GM21367 (cell line): ENCODE data around the gene OPALIN.

ENCODE experiments used
- ATAC-seq: cut with Tn5 transposase; IDR thresholded peaks from one replicate; pipeline ENCODE4 v1.9.1; 2021; ENCODE audit not compliant: unreplicated experiment

Gene OPALIN

DNA sequence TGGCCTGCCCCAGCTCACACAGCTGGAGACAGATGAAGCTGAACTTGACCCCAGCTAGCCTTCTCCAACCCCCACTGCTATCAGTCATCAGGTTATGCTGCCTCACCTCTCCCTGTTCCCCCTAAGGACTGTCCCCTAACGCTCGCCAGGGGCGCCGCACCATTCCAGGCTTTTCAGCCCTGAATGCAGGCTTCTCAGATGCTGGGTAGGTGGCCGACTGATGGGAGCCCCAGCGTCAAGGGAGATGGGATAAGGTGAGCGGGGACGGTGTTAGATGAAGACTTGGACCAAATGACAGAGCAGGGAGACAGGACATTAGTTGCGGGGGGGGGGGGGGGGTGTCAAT lies 15.8 kb upstream of the OPALIN start:
- no peak for ATAC-seq

DNA sequence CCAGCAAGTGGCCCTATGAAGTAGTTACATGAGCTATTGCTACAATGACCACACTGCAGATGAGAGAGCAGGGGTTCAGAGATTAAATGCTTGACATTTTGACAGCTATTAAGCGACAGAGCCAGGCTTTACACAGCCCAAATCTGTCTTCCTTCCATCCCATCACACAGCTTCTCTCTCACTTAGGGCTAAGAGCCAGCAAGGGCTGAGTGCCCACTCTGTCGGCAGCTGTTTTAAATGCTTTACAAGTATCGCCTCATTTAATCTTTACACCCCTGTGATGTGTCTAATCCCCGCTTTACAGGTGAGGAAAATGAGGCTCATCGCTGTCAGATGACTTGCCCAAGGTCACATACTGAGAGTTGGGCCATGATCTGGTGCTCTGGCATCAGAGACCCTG lies 15.2 kb upstream of the OPALIN start:
- ATAC-seq, result no peak

DNA sequence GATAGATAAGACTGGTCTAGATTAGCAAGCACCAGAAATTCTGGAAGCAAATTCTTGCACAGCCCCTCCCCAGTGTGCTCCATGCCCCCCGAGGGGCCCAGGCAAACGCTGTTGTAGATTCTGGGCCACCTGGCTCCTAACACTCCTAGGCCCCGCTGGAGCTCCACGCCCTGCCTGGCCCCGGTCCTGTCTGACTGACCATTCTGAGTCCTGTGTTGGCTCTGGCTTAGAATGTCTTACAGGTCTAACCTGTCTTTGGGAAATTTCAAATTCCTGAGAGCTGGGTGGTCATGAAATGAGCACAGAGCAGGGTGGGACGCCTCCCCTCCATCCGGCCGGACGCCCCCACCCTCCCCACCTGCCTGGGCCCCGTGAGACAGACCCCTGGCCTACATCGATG lies 12.6 kb upstream of the OPALIN start:
- ATAC-seq, result no peak

DNA sequence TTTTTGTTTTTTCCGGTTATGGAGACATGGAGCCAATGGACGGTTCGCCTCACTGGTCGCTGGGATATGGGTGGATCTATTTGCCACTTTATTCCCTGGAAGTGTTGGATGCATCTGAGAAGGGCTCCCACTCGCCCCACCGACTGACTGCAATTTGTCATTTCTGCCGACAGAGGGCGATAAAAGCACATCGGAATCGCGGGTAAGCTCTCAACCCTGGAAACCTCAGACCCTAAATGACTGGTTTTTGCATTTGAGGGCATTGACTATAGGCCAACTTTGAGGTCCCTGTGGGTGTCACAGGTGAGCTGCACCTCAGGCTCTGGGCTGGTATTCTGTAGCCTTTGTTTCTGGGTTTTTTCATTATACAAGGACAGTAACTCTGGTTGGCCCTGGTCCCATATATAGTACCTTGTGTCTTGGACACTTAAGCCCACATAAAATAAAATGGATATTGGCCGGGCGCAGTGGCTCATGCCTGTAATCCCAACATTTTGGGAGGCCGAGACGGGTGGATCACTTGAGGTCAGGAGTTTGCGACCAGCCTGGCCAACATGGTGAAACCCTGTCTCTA lies 11.9 kb upstream of the OPALIN start:
- no peak for ATAC-seq

DNA sequence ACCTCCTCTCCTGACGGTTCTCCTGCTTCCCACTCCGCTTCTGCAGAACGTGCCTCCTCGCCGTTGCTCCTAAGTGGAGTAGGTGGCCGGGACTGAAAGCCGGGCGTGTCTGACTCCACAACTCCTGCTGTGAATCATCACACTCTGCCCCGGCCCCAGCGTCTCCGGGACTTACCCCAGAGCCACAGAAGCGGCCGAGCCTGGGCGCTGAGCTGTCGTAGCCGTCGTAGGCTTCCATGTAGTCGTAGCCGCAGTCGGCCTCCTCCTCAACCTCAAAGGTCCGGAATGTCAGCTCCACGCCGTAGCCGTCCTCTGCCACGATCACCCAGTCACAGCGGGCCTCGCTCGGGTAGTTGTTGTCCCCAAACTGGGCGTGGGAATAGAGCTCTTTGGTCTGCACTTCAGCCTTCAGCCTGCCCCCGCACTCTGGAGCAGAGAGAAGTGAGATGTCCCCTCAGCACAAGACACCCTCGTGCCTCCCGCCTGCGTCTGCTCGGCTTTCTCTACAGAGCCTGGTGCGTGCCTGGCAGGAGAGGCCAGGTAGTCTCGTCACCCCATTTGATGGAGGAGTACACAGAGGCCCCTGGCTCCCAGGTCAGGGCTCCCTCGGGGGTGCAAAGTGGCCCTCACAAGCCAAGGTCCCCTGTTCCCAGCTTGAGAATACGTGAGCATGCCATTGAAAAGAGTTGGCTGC lies 11.2 kb upstream of the OPALIN start:
- ATAC-seq, result no peak

DNA sequence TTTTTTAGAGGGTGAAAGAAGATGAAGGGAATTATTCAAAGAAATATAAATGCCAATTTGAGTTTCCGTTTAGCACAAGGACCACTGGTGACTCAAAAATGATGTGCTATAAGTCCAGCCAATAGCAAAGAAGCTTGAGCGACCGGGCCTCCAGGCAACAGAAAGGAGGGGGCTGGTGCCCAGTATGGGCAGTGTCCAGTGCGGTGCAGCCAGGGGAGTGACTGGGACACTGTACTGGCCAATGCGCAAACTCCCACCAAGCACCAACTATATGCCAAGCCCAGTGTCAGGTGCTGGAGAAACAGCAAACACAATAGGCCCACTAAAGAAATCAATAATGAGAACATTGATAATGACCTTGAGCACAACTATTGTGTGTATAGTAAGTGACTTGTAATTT lies 10.2 kb upstream of the OPALIN start:
- ATAC-seq, result no peak

DNA sequence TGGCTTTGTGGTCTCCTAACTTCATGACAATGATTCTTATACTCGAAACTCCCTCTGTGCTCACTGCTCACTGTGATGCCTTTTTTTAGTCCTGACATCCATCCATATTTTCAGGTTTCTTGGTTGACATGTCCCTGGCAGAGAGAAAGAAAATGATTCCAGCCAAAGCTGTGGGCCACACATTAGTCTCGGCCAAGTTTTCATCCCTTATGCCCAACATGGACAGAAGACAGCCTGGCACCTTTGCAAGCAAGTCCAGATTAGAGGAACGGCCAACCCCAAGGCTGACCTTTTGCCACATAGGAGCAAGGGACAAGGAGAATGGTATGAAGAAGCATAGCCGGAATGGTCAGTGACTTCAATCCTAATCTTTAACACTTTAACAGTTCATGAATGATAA lies 8.7 kb upstream of the OPALIN start:
- no peak for ATAC-seq

DNA sequence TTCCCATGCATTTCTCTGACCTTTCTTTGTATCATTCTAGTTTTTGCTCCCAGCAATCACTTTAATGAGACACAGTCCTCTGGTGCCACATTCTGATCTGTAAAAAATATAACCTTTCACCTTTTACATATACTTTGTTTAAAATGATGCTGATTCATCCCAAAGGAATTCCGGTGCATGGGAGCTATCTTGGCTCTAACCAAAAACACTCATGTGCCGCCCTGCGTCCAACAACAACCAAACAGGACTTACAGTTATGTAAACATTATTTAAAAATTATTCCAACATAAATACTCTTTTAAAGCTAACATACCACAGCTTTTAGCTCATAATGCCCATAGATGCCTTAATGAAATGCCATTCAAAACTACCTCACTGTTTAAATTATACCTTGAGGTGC lies 7.7 kb upstream of the OPALIN start:
- ATAC-seq, result no peak

DNA sequence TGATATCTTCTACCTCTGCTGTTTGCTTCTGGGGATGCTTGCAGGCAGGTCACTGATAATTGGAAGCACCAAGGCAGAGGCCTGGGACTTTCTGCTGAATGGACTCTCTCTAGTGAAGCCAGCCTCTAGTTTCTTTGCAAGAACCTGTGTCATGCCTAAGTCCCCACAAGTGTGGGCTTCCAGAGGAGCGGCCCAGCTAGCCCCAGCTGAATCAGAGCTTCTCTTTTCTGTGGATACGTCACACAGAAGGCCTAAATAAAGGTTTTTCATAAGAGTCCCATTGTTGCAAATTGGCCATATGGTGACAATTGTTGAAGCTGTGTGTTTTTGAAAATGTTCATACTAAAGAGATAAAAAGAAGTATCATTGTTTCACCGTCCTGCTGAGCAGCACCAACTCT lies 6.8 kb upstream of the OPALIN start:
- no peak for ATAC-seq

DNA sequence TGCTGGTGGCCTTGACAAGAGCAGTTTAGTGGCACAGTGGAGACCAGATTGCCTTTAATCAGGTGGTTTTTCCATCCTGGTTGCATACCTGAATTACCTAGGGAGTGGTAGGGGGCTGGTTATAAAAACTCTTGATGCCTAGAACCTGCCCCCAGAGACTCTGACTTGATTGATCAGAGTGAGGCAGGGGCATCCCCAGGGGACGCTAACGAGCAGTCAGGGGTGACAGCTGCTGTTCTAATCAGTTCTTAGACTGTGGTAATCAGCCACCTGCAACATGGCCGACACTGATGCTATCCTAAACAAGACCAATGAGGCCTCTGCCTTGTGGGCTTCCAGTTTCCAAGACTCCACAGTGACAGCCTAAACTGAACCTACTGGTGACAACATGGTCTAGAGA lies 2.0 kb upstream of the OPALIN start:
- no peak for ATAC-seq

DNA sequence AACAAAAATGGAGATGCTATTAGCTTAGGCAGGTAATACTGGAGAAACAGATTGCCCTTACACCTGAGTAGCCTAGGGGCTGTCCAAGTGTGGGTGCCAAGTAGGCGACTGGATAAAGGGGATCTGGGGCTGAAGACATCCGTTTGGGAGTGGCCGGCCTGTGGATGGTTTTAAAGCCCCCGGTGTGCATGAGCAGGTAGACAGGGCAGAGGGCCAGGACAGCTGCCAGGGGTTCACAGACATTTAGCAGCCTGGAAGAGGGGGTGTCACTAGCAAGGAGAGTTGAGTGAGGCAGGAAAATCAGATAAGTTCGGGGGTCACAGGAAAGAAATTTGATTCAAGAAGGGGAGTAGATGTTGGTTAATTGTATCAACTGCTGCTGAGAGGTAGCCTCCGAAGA lies 1.5 kb upstream of the OPALIN start:
- ATAC-seq, result no peak

DNA sequence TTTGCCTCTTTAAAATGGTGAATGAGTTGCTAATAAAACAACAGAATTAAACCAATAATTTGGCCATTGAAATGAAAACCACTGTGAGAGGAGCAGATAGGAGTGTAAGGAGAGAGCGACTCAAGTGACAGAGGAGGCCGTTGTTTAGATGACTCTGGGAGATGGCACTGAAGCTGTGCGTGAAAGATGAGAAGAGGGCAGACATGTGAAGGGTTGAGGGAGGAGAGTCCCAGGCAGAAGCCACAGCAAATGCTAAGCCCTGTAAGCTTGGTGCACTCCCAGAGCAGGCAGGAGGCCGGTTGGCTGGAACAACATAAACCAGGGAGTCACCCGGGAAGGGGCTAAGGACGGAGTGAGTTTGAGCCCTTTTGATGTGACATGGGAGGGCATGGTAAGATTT lies 814 bp upstream of the OPALIN start:
- ATAC-seq, result no peak

DNA sequence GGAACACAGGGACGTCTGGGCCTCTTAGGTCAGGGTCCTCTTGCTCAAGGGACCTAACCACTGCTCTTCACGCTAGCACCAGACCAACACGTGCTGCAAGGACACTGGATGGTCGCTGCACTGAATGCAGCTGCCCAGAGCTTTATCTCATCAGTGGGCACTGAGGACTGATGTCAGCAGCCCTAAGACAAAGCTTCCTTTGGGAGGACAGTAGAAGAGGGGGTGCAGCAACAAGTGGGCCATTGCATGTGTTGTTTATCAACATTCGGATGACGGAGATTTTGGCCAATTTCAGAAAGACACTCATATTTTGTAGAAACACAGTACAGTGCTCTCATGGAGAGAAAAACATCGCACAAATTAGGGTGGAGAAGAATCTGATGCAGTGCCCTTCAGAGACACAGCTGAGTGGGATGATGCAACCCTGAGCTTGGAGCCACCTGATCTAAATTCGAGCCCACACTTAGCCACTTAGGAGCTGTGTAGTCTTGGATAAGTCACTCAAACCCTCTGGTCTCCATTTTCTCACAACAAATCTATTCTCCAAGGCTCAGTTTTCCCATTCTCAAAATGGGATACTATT lies 1.7 kb downstream of the OPALIN start:
- no peak for ATAC-seq

DNA sequence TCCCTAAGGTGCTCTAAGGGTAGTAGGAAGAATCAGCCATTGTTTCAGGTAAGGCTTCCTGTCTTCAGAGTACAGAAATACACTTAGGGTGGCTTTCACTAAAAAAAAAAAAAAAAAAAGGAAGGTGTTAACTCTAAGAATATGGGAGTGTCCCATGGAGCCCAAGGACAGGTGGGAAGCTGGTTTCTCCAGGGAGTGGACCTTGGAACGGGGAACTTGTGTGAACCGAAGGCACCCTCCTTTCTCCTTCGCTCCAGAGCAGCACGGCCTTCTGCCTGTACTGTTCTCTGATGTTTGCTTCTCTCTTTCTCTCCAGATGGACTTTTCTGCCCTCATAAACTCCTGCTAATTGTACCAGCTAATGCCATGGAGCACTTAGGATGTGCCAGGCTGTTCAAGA lies 6.2 kb downstream of the OPALIN start:
- ATAC-seq, result no peak

DNA sequence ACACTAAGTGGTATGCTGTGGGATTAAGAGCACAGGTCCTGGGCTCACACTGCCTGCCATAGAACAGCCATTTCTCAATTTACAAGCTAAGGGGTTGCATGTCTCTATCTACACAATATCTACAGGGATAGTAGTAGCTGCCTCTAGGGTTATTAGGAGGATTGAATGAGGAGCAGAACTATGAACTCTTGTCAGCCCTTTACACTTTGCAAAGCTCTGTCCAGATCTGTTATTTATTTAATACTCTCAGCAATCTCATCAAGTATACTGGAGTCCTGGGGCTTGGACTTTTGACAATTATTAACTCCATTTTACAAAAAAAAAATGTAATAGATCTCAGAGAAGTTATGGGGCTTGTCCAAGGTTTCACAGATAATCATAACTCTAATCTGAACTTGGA lies 6.8 kb downstream of the OPALIN start:
- ATAC-seq, result no peak

DNA sequence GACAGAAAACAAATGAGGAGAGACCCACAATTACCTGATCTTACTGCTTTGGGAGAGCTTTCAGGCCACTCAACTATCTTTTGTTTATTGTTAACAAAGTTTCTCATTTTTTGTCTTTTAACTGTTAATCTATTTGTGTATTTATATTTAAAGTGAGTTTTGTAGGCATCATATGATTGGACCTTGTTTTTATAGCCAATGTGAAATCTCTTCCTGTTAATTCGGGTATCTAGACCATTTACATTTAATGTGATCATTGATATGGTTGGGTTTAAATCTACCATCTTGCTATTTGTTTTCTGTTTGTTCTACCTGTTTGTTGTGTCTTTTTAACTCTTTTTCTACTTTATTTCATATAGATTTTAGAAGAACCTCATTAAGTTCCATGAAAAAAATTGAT lies 12.5 kb downstream of the OPALIN start:
- ATAC-seq, result no peak

DNA sequence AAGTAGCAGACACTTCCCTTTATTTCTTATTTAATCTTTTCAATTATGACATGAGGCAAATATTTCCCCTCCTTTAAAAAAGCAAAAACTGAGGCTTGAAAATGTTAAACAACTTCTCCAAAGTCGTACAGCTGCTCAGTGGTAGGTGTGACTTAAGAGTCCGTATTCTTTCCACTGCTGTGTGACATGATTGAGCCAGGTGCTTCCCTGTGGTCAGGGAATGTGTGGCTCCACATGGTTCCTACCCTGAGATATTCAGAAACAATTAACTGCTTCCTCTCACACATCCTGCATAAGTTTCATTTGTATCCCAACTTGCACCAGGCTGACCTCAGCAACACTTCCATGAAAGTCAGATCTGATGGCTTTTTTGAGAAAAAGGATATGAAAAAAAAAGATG lies 13.6 kb downstream of the OPALIN start:
- no peak for ATAC-seq

DNA sequence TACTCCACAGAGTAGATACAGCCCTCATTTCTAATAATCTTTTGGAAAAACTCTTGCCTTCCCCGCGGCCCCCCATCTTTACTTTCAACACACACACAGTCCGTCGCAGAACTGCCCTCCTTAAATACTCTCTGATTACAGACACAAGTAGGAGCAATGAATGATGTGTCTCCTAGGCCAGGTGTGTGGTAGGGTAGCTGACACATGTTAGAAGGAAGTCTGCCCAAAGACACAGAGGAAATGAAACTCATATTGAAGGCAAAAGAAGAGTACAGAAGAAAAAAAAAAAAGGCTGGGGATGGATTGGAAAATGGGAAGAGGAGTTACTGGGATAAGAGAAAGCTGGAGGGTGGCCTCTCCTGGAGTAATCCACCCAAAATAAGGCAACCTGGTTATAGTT lies 14.6 kb downstream of the OPALIN start:
- no peak for ATAC-seq

DNA sequence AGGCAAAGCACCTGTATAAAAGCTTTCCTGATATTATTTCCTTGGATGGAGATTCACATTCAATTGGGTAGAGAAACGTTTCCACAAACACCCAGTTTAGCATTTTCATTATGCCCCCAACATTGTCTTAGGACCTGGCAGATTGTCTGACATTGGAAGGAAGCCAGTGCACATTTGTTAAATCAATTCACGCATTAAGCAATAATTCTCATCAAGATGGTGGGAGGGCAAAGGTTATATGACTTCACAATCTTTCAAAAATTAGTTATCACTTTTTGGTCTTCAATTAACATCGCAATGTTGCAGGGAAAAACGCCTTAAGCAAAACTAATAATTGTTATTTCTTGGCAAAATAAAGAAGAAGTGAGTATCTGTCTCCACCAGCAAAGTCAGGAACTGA lies 16.4 kb downstream of the OPALIN start:
- ATAC-seq, result no peak

DNA sequence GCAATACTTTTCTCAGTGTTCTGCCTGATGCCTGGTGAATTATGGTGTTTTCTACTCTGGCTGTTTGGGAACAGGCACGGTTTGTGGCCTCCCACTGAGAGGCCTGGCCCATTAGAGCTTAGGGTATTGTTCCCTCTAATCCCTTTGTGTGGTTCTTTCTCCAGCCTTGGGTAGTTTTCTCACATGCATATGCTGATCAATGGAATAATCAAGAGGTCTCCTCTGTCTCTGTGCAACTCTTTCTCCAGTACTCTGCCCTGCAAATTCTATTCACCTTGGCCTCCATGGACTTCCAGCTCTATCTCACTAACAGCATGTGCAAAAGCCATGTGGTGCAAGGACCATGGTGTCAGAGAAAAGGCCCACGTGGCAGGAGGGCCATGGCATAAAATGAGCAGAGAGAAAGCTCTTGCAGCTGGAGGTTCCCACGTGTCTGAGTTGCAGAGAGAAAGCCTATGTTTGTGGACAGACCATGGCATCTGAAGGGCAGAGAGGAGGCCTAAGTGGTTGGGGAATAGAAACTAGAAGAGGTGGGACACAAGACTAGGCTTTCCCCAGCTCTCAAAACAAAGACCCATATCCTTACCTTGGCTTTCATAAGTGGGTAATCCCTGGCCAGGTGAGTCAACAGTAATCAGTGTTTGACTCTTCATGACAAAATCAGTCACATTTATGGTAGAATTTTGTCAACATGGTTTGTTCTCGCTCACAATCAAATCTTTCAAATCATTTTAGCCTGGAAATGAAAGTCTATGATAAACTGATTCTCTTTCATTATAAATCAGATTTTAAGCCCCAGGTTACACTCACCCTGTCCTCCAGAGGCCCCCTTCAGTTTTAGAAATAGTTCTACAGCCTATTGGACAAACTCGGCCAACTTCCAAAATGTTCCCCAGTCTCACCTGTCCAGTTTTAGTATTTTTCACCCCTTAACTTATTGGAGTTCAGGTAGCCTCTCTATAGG lies 17.3 kb downstream of the OPALIN start:
- ATAC-seq, result no peak

DNA sequence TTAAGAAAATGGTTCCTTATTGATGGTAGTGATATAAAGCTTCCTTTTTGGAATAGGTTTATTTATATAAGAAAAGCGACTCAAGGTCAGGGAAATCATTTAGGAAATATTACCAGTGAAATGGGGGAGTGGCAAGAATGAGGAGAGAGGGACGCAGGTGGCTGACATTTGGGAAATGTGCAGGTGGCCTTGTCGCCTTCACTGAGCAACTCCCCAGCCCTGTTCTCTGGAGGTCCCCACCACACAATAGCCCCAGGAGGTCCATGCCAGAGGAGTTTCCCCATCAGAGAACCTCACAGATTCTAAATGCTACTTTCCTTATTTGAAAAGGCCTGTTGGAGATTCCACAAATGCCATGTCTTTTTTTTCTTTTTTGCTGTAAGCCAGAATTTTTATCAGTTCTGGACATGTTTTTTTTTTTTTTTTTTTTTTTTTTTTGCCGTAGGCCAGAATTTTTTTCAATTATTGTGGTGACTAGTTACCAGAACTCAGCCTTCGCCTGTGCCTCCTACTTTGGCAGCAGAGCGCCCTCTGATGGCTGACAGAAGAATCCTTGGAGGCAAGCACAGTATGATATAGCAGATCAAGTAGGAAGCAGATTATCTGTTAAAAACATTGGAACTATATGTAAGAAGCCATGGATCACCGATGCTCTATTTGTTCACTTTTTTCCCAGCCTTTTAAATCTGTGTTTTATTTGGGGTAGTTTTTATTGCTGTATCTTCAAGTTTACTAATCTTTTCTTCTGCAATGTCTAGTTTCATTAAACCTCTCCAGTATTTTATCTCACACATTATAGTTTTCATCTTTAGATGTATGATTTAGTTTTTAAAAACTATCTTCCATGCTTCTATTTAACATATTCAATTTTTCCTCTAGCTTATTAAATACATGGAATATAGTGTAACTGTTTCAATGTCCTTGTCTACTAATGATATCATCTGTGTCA lies 18.6 kb downstream of the OPALIN start:
- ATAC-seq, result peak; percentile 52
